B cell (primary cell): Measurements from ENCODE around the gene DCUN1D2. TPM values are rescaled to one million over a fixed set of nuclear protein-coding genes. Genes with fewer than 3 reads are reported as not detected.

Experiments
- ATAC-seq: fragments of 200-7000 bp; cut with Tn5 transposase; one replicate; pipeline ENCODE4 v1.10.0; 2021; ENCODE audit warnings: low read depth, mild to moderate bottlenecking, moderate number of reproducible peaks, moderate library complexity
- CTCF ChIA-PET: fragments of 350-600 bp; sonication (Branson Sonifier 250); formaldehyde crosslinking; loops from one replicate; lab custom pipeline; 2021; ENCODE audit warnings: antibody characterized with exemption, inconsistent platforms; lab: Charles Lee
- POLR2A ChIA-PET: fragments of 350-600 bp; sonication (Branson Sonifier 250); formaldehyde crosslinking; loops from one replicate; lab custom pipeline; 2021; ENCODE audit warnings: antibody characterized with exemption; lab: Charles Lee
- DNase-seq: peaks from one replicate; pipeline ENCODE4 v3.0.0; 2013
- H2AFZ ChIP-seq: 2 replicates; pipeline ENCODE4 v1.6.1; 2012; ENCODE audit warnings: mild to moderate bottlenecking, low read depth, low read length; ENCODE audit not compliant: insufficient read depth, poor library complexity, severe bottlenecking
- H3K27ac ChIP-seq, 2 donors: 1 replicate in 1 of 2; 2 replicates in 1 of 2; pipeline ENCODE4 v1.5.1; 2012 to 2013; ENCODE audit warnings: low read length in 2 of 2, mild to moderate bottlenecking in 2 of 2, moderate library complexity in 1 of 2
- H3K27me3 ChIP-seq, 4 experiments: fragments of 200-600 bp in 1 of 4; sonication (generic) in 1 of 4; replicated peaks in 1 of 4; 1 replicate in 2 of 4; 2 replicates in 2 of 4; pipeline versions ENCODE4 v1.6.1 to v1.7.0; 2013 to 2016; ENCODE audit warnings: low read length in 3 of 4, mild to moderate bottlenecking in 2 of 4, mixed read lengths in 1 of 4, moderate library complexity in 1 of 4; ENCODE audit not compliant: insufficient read depth in 4 of 4, control insufficient read depth in 3 of 4; ENCODE audit errors: control extremely low read depth in 1 of 4
- H3K36me3 ChIP-seq, 2 experiments: replicated peaks in 1 of 2; 1 replicate in 1 of 2; 2 replicates in 1 of 2; pipeline versions ENCODE4 v1.6.1 to v1.7.1; 2013; ENCODE audit warnings: low read length in 1 of 2; ENCODE audit not compliant: insufficient read depth in 2 of 2, control insufficient read depth in 1 of 2; ENCODE audit errors: control extremely low read depth in 1 of 2, extremely low read depth in 1 of 2
- H3K4me1 ChIP-seq, 2 donors: fragments of 200-600 bp in 1 of 2; sonication (generic) in 1 of 2; 1 replicate in 1 of 2; 2 replicates in 1 of 2; pipeline versions ENCODE4 v1.5.1 to v1.6.1; 2013 to 2017; ENCODE audit warnings: low read length in 2 of 2; ENCODE audit not compliant: control insufficient read depth in 2 of 2, insufficient read depth in 2 of 2
- H3K4me2 ChIP-seq: replicated peaks from 2 replicates; pipeline ENCODE3; 2012; ENCODE audit warnings: mild to moderate bottlenecking, low read depth, low read length; ENCODE audit not compliant: poor library complexity, severe bottlenecking
- H3K4me3 ChIP-seq, 5 experiments: fragments of 200-600 bp in 1 of 5; sonication (generic) in 1 of 5; 1 replicate in 3 of 5; 2 replicates in 2 of 5; pipeline versions ENCODE4 v1.5.1 to v1.7.0; 2011 to 2016; ENCODE audit warnings: low read length in 4 of 5, mild to moderate bottlenecking in 4 of 5, low read depth in 2 of 5, control low read depth in 1 of 5, moderate library complexity in 1 of 5; ENCODE audit not compliant: insufficient read depth in 1 of 5; ENCODE audit errors: control extremely low read depth in 1 of 5, extremely low read depth in 1 of 5
- H3K79me2 ChIP-seq: fragments of 200-600 bp; sonication (generic); one replicate; pipeline ENCODE4 v1.6.0; 2016; ENCODE audit warnings: low read length; ENCODE audit not compliant: control insufficient read depth, insufficient read depth
- H3K9ac ChIP-seq: fragments of 200-600 bp; sonication (generic); 2 replicates; pipeline ENCODE4 v1.6.1; 2017; ENCODE audit warnings: mild to moderate bottlenecking, low read length, moderate library complexity
- H3K9me3 ChIP-seq, 3 donors: one replicate each; pipeline versions ENCODE4 v1.6.1 to v1.7.1; 2013; ENCODE audit warnings: low read length in 2 of 3; ENCODE audit not compliant: control insufficient read depth in 2 of 3, insufficient read depth in 1 of 3; ENCODE audit errors: control extremely low read depth in 1 of 3
- H4K20me1 ChIP-seq: 2 replicates; pipeline ENCODE4 v1.6.0; 2012; ENCODE audit warnings: mild to moderate bottlenecking, low read length; ENCODE audit not compliant: insufficient read depth, control insufficient read depth, poor library complexity, severe bottlenecking
- H3K27ac Mint-ChIP-seq: one replicate; pipeline ENCODE4 v1.8.0; 2021; ENCODE audit warnings: mixed read lengths
- H3K27me3 Mint-ChIP-seq: one replicate; pipeline ENCODE4 v1.8.0; 2021; ENCODE audit warnings: mixed read lengths
- H3K4me1 Mint-ChIP-seq: one replicate; pipeline ENCODE4 v1.8.0; 2021; ENCODE audit warnings: mixed read lengths
- H3K4me3 Mint-ChIP-seq: one replicate; pipeline ENCODE4 v1.8.0; 2021; ENCODE audit warnings: mixed read lengths
- H3K9me3 Mint-ChIP-seq: one replicate; pipeline ENCODE4 v1.8.0; 2022; ENCODE audit warnings: mixed read lengths; ENCODE audit not compliant: insufficient read depth
- CTCF ChIP-seq: fragments of 200-600 bp; IDR thresholded peaks from one replicate; pipeline ENCODE4 v1.8.0; 2022; ENCODE audit warnings: antibody characterized with exemption, mild to moderate bottlenecking
- EZH2 ChIP-seq: IDR thresholded peaks from 2 replicates; pipeline ENCODE4 v1.6.1; 2012; ENCODE audit warnings: borderline replicate concordance, low read depth, mild to moderate bottlenecking, moderate library complexity, low read length; ENCODE audit not compliant: insufficient read depth, poor library complexity, severe bottlenecking
- WGBS: methylation state at CpG from one replicate; pipeline ENCODE4 v1.1.5; 2013; ENCODE audit warnings: missing lambda C conversion rate; ENCODE audit not compliant: insufficient coverage; 5-methylcytosine and 5-hydroxymethylcytosine counted together
- intact Hi-C: fragments of 100-400 bp; cut with micrococcal nuclease; formaldehyde crosslinking; loops from one replicate; pipeline ENCODE4 v1.10.0; 2022
- polyA plus RNA-seq: library from polyadenylated mRNA; depleted of rRNA; stranded (reverse); fragments of >200 nt; gene quantifications from 2 replicates; pipeline ENCODE4 v1.2.3, GENCODE V29; 2012
- total RNA-seq, 2 donors: library from RNA; stranded (reverse); fragments of 120-200 nt in 1 of 2; gene quantifications; 1 replicate in 1 of 2; 2 replicates in 1 of 2; pipeline versions ENCODE4 v1.2.3 to v1.2.4, GENCODE V29; 2013 to 2022

DCUN1D2 gene
- total and polyA plus RNA-seq, 2 donors (not counting 1 experiment from before 2014, with no cell fraction given) = 15.3 to 41.3 TPM

GRCh38 chr13:113488283-113488682, 2.2 kb downstream of the DCUN1D2 start:
- Mint-ChIP-seq H3K9me3 (no peaks in the 10 kb centered on the region), H3K4me1 (peaks cover 42% of the 10 kb centered on the region), H3K27me3 (no peaks in the 10 kb centered on the region), H3K27ac (no peak overlapping the region), H3K4me3 (peak overlapping the region; percentile 5)
- H3K4me1 ChIP-seq = peaks cover 21 to 24% of the 10 kb centered on the region in 2 donors
- no peak overlapping the region for H2AFZ ChIP-seq
- peaks cover 0 to 7% of the 10 kb centered on the region in 2 experiments for H3K36me3 ChIP-seq
- H3K27ac ChIP-seq = no peak overlapping the region
- no peak for ATAC-seq
- no CpG with 5 or more reads among the region's 3 CpGs for whole genome bisulfite sequencing
- H3K9me3 ChIP-seq = no peaks in the 10 kb centered on the region
- TF ChIP-seq CTCF = no peak
- TF ChIP-seq EZH2 = no peak
- H3K4me2 ChIP-seq = no peak overlapping the region
- H3K79me2 ChIP-seq = peaks cover 80% of the 10 kb centered on the region
- intact Hi-C loops = no loop called here
- ChIA-PET CTCF (no interaction called here), POLR2A (interaction anchor here (0.6 kb wide), 1 partner anchor 71 kb away, joined by 6 read pairs; no protein-coding TSS in a partner anchor)
- peaks cover 40% of the 10 kb centered on the region for H4K20me1 ChIP-seq
- no peak overlapping the region for H3K4me3 ChIP-seq
- no peak overlapping the region for H3K9ac ChIP-seq
- DNase-seq = no peak
- no peaks in the 10 kb centered on the region for H3K27me3 ChIP-seq

DNA sequence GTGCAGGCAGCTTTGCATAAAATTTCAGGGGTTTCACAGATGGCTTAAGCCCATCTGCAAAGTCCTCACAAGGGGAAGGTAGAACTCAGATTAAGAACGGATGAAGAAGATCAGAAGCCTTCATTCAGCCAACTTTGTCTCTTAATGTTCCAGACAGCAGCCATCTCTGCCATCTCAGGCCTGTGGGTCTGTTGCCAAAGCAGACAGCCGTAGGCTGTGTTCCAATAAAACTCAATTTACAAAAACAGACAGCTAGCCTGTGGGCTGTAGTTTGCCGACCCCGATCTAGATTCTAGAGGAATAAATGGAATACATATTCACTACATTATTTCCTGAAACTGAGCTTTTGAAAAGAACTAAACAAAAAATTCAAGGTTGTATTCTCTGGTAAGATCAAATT, 3.8 kb downstream of the DCUN1D2 start:
- TF ChIP-seq EZH2 (no peak), CTCF (no peak)
- Histone ChIP-seq H3K27ac (no peak overlapping the region), H3K9me3 (no peaks in the 10 kb centered on the region), H3K4me3 (no peak overlapping the region), H2AFZ (no peak overlapping the region), H3K4me1 (peaks cover 15 to 16% of the 10 kb centered on the region in 2 donors), H3K4me2 (no peak overlapping the region), H3K36me3 (peaks cover 0 to 8% of the 10 kb centered on the region in 2 experiments), H3K9ac (no peak overlapping the region), H3K79me2 (peaks cover 87% of the 10 kb centered on the region), H3K27me3 (no peaks in the 10 kb centered on the region), H4K20me1 (peaks cover 45% of the 10 kb centered on the region)
- no peaks in the 10 kb centered on the region for H3K27me3 Mint-ChIP-seq
- no peak for ATAC-seq
- H3K9me3 Mint-ChIP-seq = no peaks in the 10 kb centered on the region
- H3K27ac Mint-ChIP-seq = no peak overlapping the region
- POLR2A ChIA-PET = no interaction called here
- intact Hi-C loops = no loop called here
- no peak for DNase-seq
- peaks cover 30% of the 10 kb centered on the region for H3K4me1 Mint-ChIP-seq
- H3K4me3 Mint-ChIP-seq = no peak overlapping the region
- CTCF ChIA-PET = no interaction called here
- WGBS = 40% methylated on average over 1 of the region's 4 CpGs
